GM19240 (cell line): ENCODE data around the gene DYNC1H1.

Experiments used
- DNase-seq: peaks from one replicate; pipeline ENCODE4 v3.0.0; 2011; ENCODE audit warnings: low spot score; ENCODE audit not compliant: insufficient read length

Gene DYNC1H1

GRCh38 chr14:102034301-102034700 is 69.9 kb downstream of the DYNC1H1 start:
- no peak for DNase-seq

GRCh38 chr14:102035914-102036313 is 71.5 kb downstream of the DYNC1H1 start:
- DNase-seq: no peak

- DNase-seq: no peak
Measured at GRCh38 chr14:102037686-102038085, 73.3 kb downstream of the DYNC1H1 start.

DNA sequence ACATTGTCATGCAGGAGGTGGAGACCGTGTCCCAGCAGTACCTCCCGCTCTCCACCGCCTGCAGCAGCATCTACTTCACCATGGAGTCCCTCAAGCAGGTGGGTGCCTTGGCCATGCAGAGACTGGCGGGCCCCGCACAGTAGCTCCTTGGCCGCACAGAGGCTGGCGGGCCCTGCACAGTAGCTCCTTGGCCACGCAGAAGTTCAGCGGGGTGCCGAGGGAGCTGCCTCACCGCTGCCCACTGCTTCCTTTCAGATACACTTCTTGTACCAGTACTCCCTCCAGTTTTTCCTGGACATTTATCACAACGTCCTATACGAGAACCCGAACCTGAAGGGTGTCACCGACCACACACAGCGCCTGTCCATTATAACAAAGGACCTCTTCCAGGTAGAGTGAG is 74.8 kb downstream of the DYNC1H1 start:
- no peak for DNase-seq

GRCh38 chr14:102040153-102040552 is 75.8 kb downstream of the DYNC1H1 start:
- DNase-seq: no peak

DNA sequence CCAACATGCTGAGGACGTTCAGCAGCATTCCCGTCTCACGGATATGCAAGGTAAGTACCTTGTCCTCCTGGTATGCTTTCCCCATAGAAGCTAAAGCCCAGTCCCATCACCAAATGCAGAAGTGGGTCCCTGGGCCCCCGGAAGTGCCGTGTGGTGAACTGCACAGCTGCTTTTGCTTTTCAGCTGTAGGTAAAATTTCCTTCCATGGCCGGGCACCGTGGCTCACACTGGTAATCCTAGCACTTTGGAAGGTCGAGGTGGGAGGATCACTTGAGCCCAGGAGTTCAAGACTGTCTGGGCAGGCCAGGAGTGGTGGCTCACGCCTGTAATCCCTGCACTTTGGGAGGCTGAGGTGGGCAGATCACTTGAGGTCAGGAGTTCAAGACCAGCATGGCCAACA is 78.3 kb downstream of the DYNC1H1 start:
- no peak for DNase-seq

- DNase-seq: no peak
Measured at GRCh38 chr14:102043251-102044025, 79.1 kb downstream of the DYNC1H1 start.

DNA sequence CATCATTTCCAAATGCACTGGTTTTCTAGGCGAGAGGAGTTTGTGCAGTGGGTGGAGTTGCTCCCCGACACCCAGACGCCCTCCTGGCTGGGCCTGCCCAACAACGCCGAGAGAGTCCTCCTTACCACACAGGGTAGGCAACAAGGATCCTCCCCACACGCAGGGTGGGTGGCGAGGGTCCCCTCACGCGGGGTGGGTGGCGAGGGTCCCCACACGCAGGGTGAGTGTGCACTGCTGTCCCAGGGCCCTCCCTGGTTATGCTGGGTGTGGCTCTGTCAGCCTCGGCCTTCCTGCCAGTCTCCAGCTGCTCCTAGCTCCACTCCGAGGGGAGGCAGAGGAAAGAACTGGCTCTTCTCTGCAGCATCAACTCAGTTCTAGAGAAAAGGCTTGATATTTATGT is 80.2 kb downstream of the DYNC1H1 start:
- no peak for DNase-seq

GRCh38 chr14:102046337-102047278 is 82.2 kb downstream of the DYNC1H1 start:
- no peak for DNase-seq

DNA sequence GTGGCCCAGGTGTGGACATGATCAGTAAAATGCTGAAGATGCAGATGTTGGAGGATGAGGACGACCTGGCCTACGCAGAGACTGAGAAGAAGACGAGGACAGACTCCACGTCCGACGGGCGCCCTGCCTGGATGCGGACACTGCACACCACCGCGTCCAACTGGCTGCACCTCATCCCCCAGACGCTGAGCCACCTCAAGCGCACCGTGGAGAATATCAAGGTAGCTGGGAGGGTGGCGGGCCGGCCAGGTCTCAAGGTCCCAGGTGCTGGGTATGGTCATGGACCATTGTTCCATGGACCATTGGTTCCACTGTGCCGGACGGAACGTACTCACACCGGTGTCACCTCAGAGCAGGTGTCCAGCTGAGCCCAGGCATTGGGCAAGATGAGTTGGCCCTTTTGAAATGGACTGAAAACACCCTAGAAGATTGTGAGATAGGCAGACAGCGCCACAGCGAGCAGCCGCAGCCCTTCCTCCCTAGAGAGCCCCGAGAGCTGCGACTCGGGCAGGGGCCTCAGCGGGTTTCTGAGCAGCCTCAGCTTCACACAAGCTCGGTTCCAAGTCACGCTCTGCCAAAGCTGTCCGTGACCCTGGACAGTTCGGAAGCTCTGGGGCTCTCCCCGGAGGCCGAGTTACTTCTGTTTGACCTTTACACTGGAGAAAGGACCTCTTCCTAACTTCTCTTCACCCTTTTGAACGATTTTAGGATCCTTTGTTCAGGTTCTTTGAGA is 83.6 kb downstream of the DYNC1H1 start:
- no peak for DNase-seq

DNA sequence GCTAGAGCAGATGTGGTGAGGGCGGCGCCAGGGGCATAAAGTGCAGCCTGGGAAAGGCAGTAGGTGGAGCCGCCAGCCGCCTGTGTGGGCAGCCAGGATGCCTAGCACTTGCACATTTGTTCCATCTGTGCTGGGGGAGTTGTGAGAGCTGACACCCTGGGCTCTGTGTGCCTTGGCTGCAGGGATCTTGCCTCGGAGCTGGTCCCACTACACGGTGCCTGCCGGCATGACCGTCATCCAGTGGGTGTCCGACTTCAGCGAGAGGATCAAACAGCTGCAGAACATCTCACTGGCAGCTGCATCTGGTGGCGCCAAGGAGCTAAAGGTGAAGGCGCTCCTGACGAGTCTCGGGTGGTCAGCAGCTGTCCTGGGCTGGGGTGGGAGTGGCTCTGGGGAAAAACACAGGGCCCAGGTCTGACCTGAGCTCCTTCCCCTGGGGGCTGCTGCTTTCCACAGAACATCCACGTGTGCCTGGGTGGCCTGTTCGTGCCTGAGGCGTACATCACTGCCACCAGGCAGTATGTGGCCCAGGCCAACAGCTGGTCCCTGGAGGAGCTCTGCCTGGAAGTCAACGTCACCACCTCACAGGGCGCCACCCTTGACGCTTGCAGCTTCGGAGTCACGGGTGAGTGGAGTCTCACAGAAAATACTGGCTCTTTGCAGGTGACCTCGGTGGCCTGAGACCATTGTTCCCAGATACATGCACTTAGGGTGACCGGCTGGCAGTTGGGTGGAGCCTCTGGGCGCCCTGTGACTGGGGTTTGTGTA is 85.1 kb downstream of the DYNC1H1 start:
- DNase-seq: no peak

DNA sequence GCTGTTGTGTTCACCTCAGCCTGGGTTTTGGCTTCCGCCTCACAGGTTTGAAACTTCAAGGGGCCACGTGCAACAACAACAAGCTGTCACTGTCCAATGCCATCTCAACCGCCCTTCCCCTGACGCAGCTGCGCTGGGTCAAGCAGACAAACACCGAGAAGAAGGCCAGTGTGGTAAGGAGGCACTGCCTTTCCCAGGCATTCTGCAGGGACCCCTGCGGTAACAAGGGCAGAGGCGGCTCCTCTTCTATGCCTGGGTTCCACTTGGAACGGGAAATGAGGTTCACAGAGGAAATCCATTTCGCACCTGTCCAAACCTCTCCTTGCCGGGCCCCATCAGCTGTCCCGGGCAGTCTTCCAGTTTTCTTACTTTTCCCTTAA is 85.6 kb downstream of the DYNC1H1 start:
- DNase-seq: no peak

GRCh38 chr14:102050625-102051024 is 86.3 kb downstream of the DYNC1H1 start:
- no peak for DNase-seq

- no peak for DNase-seq
Measured at GRCh38 chr14:102052522-102052921, 88.1 kb downstream of the DYNC1H1 start.

DNA sequence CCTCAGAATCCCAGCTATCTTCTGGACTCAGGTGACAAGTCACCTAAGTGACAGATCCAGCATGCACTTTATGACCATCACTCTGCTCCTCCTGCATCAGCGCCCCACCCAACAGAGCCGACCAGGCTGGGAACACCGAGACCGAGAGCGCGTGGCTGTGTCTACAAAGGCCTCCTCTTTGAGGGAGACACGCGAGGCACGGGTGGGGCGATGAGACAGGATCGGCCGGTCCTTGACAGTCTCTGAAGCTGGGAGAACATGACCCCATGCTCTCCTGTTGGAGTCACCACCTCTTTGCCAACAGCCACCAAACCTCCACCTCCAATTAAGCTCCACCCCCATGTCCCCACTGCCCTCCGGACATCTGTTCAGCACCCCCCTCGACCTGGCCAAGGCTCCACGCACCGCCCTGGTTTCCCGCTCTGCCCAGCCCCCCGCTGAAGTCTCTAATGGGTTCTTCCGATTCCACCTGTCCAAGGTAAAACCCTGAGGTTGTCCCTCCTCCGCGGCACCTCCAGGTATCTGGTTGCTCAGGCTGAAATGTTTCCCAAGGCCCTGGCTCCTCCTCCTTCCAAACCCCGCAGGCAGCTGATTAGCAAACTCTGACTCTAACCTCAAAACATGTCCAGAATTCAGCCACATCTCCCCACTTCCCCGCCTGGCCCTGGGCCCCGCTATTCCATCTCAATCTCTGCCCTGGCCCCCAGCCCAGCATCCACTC is 91.0 kb downstream of the DYNC1H1 start:
- DNase-seq: no peak

- DNase-seq: no peak
Measured at GRCh38 chr14:102056694-102057442, 92.5 kb downstream of the DYNC1H1 start.

GRCh38 chr14:102057480-102058114 is 93.2 kb downstream of the DYNC1H1 start:
- DNase-seq: no peak

- DNase-seq: no peak
Measured at GRCh38 chr14:102058146-102058545, 93.8 kb downstream of the DYNC1H1 start.

GRCh38 chr14:102058961-102059360 is 94.6 kb downstream of the DYNC1H1 start:
- DNase-seq: no peak
